Hair follicular keratinocyte (primary cell): Measurements from ENCODE around the gene PNPLA4. TPM values are rescaled to one million over a fixed set of nuclear protein-coding genes. Genes with fewer than 3 reads are reported as not detected.

ENCODE experiments used
- total RNA-seq: library from RNA; depleted of rRNA; stranded (reverse); fragments of >200 nt; gene quantifications from 2 replicates; pipeline ENCODE4 v1.2.3, GENCODE V29; 2015

The PNPLA4 gene
- 23.5 and 35.3 TPM in 2 replicates for total RNA-seq

GRCh38 chrX:7927259-7928167 is at the start of gene PNPLA4:
Gene PNPLA4 (minus strand): TSS chrX:7927413. CDS start chrX:7926119, 1,294 bp downstream.

Other genes starting within 250 kb of the PNPLA4 start
- 0.11 TPM in 1 of 2 replicates, not detected in the other for gene VCX, start 84.2 kb downstream of the PNPLA4 start, total RNA-seq
- not detected in 2 replicates for gene VCX2, start 243.9 kb upstream of the PNPLA4 start, total RNA-seq